IMR-90 (cell line): ENCODE results near the gene VAV3.

Experiments
- CEBPB ChIP-seq: IDR thresholded peaks from 2 replicates; pipeline ENCODE4 v1.6.1; 2012; ENCODE audit warnings: low read depth, low read length, improper control_type of control experiment
- MAZ ChIP-seq: IDR thresholded peaks from 2 replicates; pipeline ENCODE4 v1.6.1; 2012; ENCODE audit warnings: low read depth, mild to moderate bottlenecking, low read length, improper control_type of control experiment, moderate library complexity, borderline replicate concordance
- POLR2A ChIP-seq: IDR thresholded peaks from 2 replicates; pipeline ENCODE4 v1.6.1; 2012; ENCODE audit warnings: mild to moderate bottlenecking, low read depth, low read length
- RAD21 ChIP-seq: IDR thresholded peaks from 2 replicates; pipeline ENCODE4 v1.6.1; 2012; ENCODE audit warnings: low read length, improper control_type of control experiment
- TF ChIP-seq, protein P1 (sequence below): conservative IDR thresholded peaks from 2 replicates; pipeline ENCODE4 v1.5.1; 2012; ENCODE audit warnings: mild to moderate bottlenecking, low read depth, low read length, improper control_type of control experiment

DNA sequence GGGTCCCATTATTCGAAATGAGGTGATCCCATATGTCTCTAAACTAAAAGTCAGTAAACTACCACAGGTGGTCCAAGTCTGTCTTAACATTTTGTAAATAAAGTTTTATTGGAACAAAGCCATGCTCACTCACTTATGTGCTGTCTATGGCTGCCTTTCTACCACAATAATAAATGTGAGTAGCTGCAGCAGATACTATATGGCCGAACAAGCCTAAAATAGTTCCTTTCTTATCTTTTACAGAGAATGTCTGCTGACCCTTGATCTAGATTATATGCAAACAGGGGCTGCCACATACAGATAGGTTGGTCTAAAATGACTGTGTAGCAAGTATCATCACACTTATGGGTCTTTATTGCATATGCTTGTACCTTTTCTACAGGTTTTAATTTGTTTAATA is 140.0 kb downstream of the VAV3 start:
- TF ChIP-seq MAZ (no peak), POLR2A (no peak), CEBPB (no peak), RAD21 (no peak)
- TF ChIP-seq, protein P1, sequence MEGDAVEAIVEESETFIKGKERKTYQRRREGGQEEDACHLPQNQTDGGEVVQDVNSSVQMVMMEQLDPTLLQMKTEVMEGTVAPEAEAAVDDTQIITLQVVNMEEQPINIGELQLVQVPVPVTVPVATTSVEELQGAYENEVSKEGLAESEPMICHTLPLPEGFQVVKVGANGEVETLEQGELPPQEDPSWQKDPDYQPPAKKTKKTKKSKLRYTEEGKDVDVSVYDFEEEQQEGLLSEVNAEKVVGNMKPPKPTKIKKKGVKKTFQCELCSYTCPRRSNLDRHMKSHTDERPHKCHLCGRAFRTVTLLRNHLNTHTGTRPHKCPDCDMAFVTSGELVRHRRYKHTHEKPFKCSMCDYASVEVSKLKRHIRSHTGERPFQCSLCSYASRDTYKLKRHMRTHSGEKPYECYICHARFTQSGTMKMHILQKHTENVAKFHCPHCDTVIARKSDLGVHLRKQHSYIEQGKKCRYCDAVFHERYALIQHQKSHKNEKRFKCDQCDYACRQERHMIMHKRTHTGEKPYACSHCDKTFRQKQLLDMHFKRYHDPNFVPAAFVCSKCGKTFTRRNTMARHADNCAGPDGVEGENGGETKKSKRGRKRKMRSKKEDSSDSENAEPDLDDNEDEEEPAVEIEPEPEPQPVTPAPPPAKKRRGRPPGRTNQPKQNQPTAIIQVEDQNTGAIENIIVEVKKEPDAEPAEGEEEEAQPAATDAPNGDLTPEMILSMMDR: no peak
